WI38 (cell line): ENCODE measurements around the gene SLC34A1.
"Not testable (repeated sequence)": the region's sequence is repeated elsewhere in the genome, so short reads cannot be mapped to it uniquely, and the experiment has no call there.

ENCODE experiments used
- H3K4me3 ChIP-seq: 2 replicates; pipeline ENCODE4 v1.5.1; 2011; ENCODE audit warnings: low read depth, mild to moderate bottlenecking, control low read depth, low read length
- TF ChIP-seq, protein P1 (sequence below): IDR thresholded peaks from 2 replicates; pipeline ENCODE4 v1.5.1; 2012; ENCODE audit warnings: low read depth, mild to moderate bottlenecking, control low read depth, low read length

Gene SLC34A1

GRCh38 chr5:177355868-177356168, 28.4 kb upstream of the SLC34A1 start:
- no peak overlapping the region for H3K4me3 ChIP-seq
- TF ChIP-seq, protein P1, sequence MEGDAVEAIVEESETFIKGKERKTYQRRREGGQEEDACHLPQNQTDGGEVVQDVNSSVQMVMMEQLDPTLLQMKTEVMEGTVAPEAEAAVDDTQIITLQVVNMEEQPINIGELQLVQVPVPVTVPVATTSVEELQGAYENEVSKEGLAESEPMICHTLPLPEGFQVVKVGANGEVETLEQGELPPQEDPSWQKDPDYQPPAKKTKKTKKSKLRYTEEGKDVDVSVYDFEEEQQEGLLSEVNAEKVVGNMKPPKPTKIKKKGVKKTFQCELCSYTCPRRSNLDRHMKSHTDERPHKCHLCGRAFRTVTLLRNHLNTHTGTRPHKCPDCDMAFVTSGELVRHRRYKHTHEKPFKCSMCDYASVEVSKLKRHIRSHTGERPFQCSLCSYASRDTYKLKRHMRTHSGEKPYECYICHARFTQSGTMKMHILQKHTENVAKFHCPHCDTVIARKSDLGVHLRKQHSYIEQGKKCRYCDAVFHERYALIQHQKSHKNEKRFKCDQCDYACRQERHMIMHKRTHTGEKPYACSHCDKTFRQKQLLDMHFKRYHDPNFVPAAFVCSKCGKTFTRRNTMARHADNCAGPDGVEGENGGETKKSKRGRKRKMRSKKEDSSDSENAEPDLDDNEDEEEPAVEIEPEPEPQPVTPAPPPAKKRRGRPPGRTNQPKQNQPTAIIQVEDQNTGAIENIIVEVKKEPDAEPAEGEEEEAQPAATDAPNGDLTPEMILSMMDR, result no peak

- TF ChIP-seq, protein P1, result no peak
- no peak overlapping the region for H3K4me3 ChIP-seq
Observed at GRCh38 chr5:177356746-177357145, 27.5 kb upstream of the SLC34A1 start.

DNA sequence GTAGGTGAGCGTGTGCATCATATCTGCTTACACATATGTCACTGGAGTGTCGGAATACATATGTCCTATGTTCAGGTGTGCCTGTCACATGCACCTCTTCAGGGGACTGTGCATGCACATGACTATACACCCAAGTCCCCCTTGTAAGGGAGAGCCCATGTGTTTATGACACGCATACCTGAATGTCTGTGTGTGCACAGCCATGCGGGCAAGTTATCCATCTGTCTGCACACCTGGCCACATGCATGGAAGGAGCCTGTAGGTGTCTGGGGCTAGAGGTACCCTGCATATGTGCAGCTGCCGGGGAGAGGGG, 27.1 kb upstream of the SLC34A1 start:
- TF ChIP-seq, protein P1, result no peak
- H3K4me3 ChIP-seq, result no peak overlapping the region

DNA sequence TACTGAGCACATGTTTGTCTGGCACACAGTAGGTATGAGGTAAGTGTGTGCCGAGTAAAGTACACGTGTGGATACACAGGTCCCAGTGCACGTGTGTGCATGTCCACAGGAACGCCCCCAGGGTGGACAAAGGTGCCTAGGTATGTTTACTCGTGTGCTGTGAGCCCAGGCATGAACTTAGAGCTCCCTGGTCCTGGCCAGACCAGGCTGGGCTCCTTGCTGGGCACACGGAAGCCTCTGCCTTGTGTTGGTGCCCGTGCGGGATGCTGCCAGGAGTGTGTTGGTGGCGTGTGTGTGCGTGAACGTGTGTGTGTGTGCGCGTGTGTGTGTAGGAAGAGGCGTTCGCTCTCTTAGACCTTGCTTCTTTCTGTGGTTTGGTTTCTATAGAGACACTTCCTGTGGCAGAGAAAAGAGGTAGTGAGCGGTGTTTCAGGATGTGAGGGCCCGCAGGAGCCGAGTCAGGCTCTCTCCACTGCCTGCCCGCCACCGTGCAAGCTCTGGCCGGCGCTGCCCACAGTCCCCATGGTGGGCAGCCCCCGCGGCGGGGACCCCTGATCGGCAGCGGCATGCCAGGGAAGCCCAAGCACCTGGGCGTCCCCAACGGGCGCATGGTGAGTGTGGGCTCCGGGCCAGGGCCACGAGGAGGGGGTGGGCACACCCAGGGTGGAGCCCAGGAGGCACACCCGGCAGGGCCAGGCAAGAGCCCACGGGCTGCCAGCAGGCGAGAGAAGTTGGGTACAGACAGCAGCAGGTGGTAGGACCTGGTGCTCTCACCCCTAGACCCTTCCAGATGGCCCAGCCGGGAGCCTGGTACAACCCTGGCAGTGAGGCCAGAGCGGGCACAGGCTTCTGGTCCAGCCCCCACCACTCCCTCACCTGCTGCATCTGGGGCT, 26.5 kb upstream of the SLC34A1 start, which contains the start of gene RGS14:
TSS of gene RGS14 (plus strand) at position 466 of the 893 bp plus-strand sequence. CDS start at position 567, 101 bp downstream.
- TF ChIP-seq, protein P1, result no peak
- no peak within 1 kb of the TSS for H3K4me3 ChIP-seq

DNA sequence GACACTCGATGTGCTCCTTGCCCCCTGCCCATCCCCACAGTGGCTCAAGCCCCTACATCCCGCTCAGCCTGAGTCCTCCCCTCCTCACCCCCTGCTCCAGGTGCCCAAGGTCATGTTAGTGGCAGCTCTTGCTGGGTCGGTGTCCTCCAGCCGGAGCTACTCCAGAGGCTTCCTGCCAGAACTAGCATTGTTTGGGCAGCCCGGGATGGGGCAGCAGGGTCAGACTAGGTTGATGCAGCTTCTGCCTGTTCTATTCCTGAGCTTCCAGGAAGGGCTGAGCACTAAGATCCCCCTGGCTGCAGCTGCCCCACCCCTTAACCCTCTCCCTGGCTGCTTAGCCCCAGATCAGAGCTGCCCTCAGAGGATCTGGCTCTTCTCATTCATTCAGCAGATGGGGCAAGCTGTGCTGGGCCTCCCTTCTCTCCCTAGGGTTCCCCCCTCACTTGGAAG, 25.8 kb upstream of the SLC34A1 start:
- TF ChIP-seq, protein P1, result no peak
- no peak overlapping the region for H3K4me3 ChIP-seq

DNA sequence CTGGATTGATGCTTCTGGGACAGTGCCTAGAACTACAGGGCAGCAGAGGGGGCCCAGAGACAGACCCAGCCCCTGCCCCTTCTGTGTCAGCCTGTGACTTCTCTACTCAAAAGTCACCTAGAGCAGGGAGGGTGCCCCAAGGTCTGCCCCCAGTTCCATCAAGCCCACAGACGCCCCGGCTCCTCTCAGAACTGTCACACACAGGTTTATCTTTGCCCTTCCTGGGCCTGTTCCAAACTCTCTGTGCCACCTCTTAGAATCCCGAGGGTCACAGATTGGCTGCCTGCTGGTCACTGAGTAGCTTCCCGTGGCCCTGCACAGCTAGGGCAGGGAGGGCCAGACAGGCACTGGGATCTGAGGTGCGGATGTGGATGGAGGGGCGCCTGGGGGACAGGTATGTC, 24.8 kb upstream of the SLC34A1 start:
- H3K4me3 ChIP-seq, result no peak overlapping the region
- TF ChIP-seq, protein P1, result no peak

- TF ChIP-seq, protein P1, result no peak
- H3K4me3 ChIP-seq, result no peak overlapping the region
Observed at GRCh38 chr5:177359860-177360259, 24.4 kb upstream of the SLC34A1 start.

- not testable (repeated sequence) for H3K4me3 ChIP-seq
Observed at GRCh38 chr5:177360740-177361139, 23.5 kb upstream of the SLC34A1 start.
